ENCODE data around the gene PGRMC2. TPM values are rescaled to one million over a fixed set of nuclear protein-coding genes. Genes with fewer than 3 reads are reported as not detected.

Gene PGRMC2
- total RNA-seq: 84.0 and 124 TPM in 2 replicates

GRCh38 chr4:128287141-128287870 is at the start of gene PGRMC2:
Gene PGRMC2, minus strand, starts transcription at chr4:128287813. Its CDS starts 23 bp downstream, at chr4:128287790.

Other genes starting within 250 kb of the PGRMC2 start
- 20.4 and 23.9 TPM in 2 replicates for gene LARP1B, start 226.5 kb downstream of the PGRMC2 start, total RNA-seq